Spleen (tissue), 7 donors: ENCODE measurements around the gene LAIR2.
"Not testable (repeated sequence)": the region's sequence is repeated elsewhere in the genome, so short reads cannot be mapped to it uniquely, and the experiment has no call there.

Experiments
- CTCF ChIP-seq, 11 experiments: fragments of 200-600 bp in 7 of 11; fragments of 450-650 bp in 4 of 11; sonication (generic) in 4 of 11; IDR thresholded peaks in 8 of 11; conservative IDR thresholded peaks in 3 of 11; 1 replicate in 7 of 11; 2 replicates in 4 of 11; pipeline versions ENCODE4 v1.4.0 to v1.8.0; 2016 to 2021; ENCODE audit warnings: antibody characterized with exemption in 11 of 11, inconsistent platforms in 4 of 11, mild to moderate bottlenecking in 1 of 11
- POLR2A ChIP-seq, 3 donors: fragments of 450-650 bp; IDR thresholded peaks; one replicate each; pipeline ENCODE4 v1.5.1; 2017; ENCODE audit warnings: antibody characterized with exemption in 3 of 3, mild to moderate bottlenecking in 1 of 3
- POLR2AphosphoS5 ChIP-seq, 3 donors: sonication (generic); formaldehyde crosslinking; IDR thresholded peaks; one replicate each; pipeline ENCODE4 v1.5.1; 2017; ENCODE audit warnings: antibody characterized with exemption in 3 of 3
- donor health status: DM: no; HTN: no; CAD: no; lungs with moderate emphysema.
- donor health status: DM: no; HTN: no; CAD: no.
- donor health status: DM: no; HTN: no; CAD: no.

DNA sequence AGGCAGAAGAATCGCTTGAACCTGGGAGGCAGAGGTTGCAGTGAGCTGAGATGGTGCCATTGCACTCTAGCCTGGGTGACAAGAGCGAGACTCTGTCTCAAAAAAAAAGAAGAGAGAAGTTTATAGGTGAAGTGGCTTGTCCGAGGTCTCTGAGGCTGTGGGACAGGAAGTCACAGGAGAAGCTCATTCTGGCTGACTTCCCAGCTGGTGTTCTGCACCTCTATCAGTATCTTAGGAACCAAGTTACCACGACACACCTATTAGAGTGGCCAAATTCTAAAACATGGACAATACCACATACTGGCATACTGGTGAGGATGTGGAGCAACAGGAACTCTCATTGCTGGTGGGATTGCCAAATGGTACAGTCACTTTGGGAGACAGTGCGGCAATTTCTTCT, 7.3 kb upstream of the LAIR2 start:
- TF ChIP-seq CTCF (IDR thresholded peaks at IDR 0.05 in 8 of 11, conservative IDR thresholded peaks at IDR 0.05 in 3 of 11); POLR2AphosphoS5 (IDR thresholded peaks at IDR 0.05); POLR2A (IDR thresholded peaks at IDR 0.05): not testable (repeated sequence)
